MCF 10A (cell line): Measurements from ENCODE around the gene CELA2B. TPM values are rescaled to one million over a fixed set of nuclear protein-coding genes. Genes with fewer than 3 reads are reported as not detected.

Experiments used
- BruUV-seq: library from RNA; stranded (reverse); fragments of 400-500 nt; replicated peaks from 2 replicates; lab custom pipeline; 2021; lab: Mats Ljungman, UMichigan
- CTCF ChIA-PET: fragments of 300-600 bp; sonication (Branson Sonifier 250); formaldehyde crosslinking; extraction: SDS; loops from one replicate; lab custom pipeline; 2021; ENCODE audit warnings: antibody characterized with exemption, inconsistent platforms; lab: Yijun Ruan, JAX
- POLR2A ChIA-PET: fragments of 300-600, 350-650 bp; sonication (Branson Sonifier 250); formaldehyde crosslinking; extraction: SDS; loops from one replicate; lab custom pipeline; 2020; ENCODE audit warnings: antibody characterized with exemption, inconsistent platforms; lab: Yijun Ruan, JAX
- DNase-seq: peaks from one replicate; pipeline ENCODE4 v3.0.0-alpha.2; 2018; ENCODE audit not compliant: unreplicated experiment
- H3K27ac Mint-ChIP-seq: one replicate; pipeline ENCODE4 v1.8.0; 2022; ENCODE audit warnings: mild to moderate bottlenecking, low read depth, mixed read lengths; ENCODE audit not compliant: unreplicated experiment
- H3K27me3 Mint-ChIP-seq: one replicate; pipeline ENCODE4 v1.8.0; 2022; ENCODE audit warnings: mixed read lengths; ENCODE audit not compliant: insufficient read depth, unreplicated experiment
- H3K36me3 Mint-ChIP-seq: one replicate; pipeline ENCODE4 v1.8.0; 2022; ENCODE audit warnings: mild to moderate bottlenecking, moderate library complexity, mixed read lengths; ENCODE audit not compliant: insufficient read depth, unreplicated experiment
- H3K4me1 Mint-ChIP-seq: one replicate; pipeline ENCODE4 v1.8.0; 2022; ENCODE audit warnings: mixed read lengths; ENCODE audit not compliant: insufficient read depth, unreplicated experiment
- H3K4me3 Mint-ChIP-seq: one replicate; pipeline ENCODE4 v1.8.0; 2022; ENCODE audit warnings: mild to moderate bottlenecking, moderate library complexity, mixed read lengths; ENCODE audit not compliant: unreplicated experiment
- H3K9me3 Mint-ChIP-seq: one replicate; pipeline ENCODE4 v1.8.0; 2022; ENCODE audit warnings: mixed read lengths; ENCODE audit not compliant: unreplicated experiment
- CTCF ChIP-seq: fragments of 200-600 bp; IDR thresholded peaks from one replicate; pipeline ENCODE4 v1.8.0; 2022; ENCODE audit warnings: antibody characterized with exemption, mild to moderate bottlenecking; ENCODE audit not compliant: unreplicated experiment
- intact Hi-C: fragments of 100-400 bp; cut with micrococcal nuclease; formaldehyde crosslinking; loops from 2 replicates; pipeline ENCODE4 v1.14.1; 2022
- total RNA-seq: library from RNA; stranded (reverse); gene quantifications from 2 replicates; pipeline ENCODE4 v1.2.3, GENCODE V29; 2022

CELA2B gene
- total RNA-seq, 1 experiment from 2014 or later = not detected

- no peak overlapping the region for H3K4me3 Mint-ChIP-seq
- H3K4me1 Mint-ChIP-seq = no peaks in the 10 kb centered on the region
- H3K27ac Mint-ChIP-seq = no peak overlapping the region
- no TSS peak for BruUV-seq
- CTCF ChIA-PET = interaction anchor here (0.6 to 1.8 kb wide), 3 partner anchors 32 to 564 kb away, joined by 3 to 8 read pairs (median 3); no protein-coding TSS in a partner anchor
- DNase-seq = no peak
- intact Hi-C loops = no loop called here
- no peak for TF ChIP-seq CTCF
- no peaks in the 10 kb centered on the region for H3K36me3 Mint-ChIP-seq
- POLR2A ChIA-PET = no interaction called here
- H3K27me3 Mint-ChIP-seq = no peaks in the 10 kb centered on the region
- no peaks in the 10 kb centered on the region for H3K9me3 Mint-ChIP-seq
Measured at GRCh38 chr1:15444468-15445389, 31.2 kb upstream of the CELA2B start.

- Mint-ChIP-seq H3K4me1 (no peaks in the 10 kb centered on the region), H3K9me3 (no peaks in the 10 kb centered on the region), H3K4me3 (no peak overlapping the region), H3K27ac (no peak overlapping the region), H3K36me3 (no peaks in the 10 kb centered on the region), H3K27me3 (no peaks in the 10 kb centered on the region)
- POLR2A ChIA-PET = no interaction called here
- DNase-seq = no peak
- no peak for TF ChIP-seq CTCF
- intact Hi-C loops = no loop called here
- BruUV-seq = no TSS peak
- CTCF ChIA-PET = interaction anchor here (0.9 kb wide), 1 partner anchor 301 kb away, joined by 4 read pairs; no protein-coding TSS in a partner anchor
Measured at GRCh38 chr1:15445390-15446122, 30.3 kb upstream of the CELA2B start.

- H3K4me1 Mint-ChIP-seq = no peaks in the 10 kb centered on the region
- no peak overlapping the region for H3K27ac Mint-ChIP-seq
- intact Hi-C loops = no loop called here
- no TSS peak for BruUV-seq
- no peak for DNase-seq
- CTCF ChIA-PET = interaction anchor here (0.9 kb wide), 1 partner anchor 302 kb away, joined by 4 read pairs; no protein-coding TSS in a partner anchor
- H3K27me3 Mint-ChIP-seq = no peaks in the 10 kb centered on the region
- H3K4me3 Mint-ChIP-seq = no peak overlapping the region
- H3K36me3 Mint-ChIP-seq = no peaks in the 10 kb centered on the region
- POLR2A ChIA-PET = no interaction called here
- no peaks in the 10 kb centered on the region for H3K9me3 Mint-ChIP-seq
- TF ChIP-seq CTCF = no peak
Measured at GRCh38 chr1:15446212-15446611, 29.7 kb upstream of the CELA2B start.
